Endometrial microvascular endothelial cells (primary cell): ENCODE measurements around the gene FAM149A. TPM values are rescaled to one million over a fixed set of nuclear protein-coding genes. Genes with fewer than 3 reads are reported as not detected.

Experiments used
- in situ Hi-C: cut with HindIII; loops from 2 replicates; pipeline ENCODE4 v1.10.0; 2017; ENCODE audit warnings: low sequenced_read_pairs, low pct_unique_long_range_greater_than_20kb; ENCODE audit errors: inconsistent ontology term
- total RNA-seq: library from RNA; depleted of rRNA; stranded (reverse); fragments of >200 nt; gene quantifications from one replicate; pipeline ENCODE4 v1.2.3, GENCODE V29; 2015; ENCODE audit errors: inconsistent ontology term

Gene FAM149A
- total RNA-seq, 1 donor from 2014 or later, result not detected

- in situ Hi-C loops, result no loop called here
These were observed 44.0 kb downstream of the FAM149A start for GRCh38 chr4:186148336-186148975.

- in situ Hi-C loops, result no loop called here
These were observed 45.4 kb downstream of the FAM149A start for GRCh38 chr4:186149872-186150271.

GRCh38 chr4:186150926-186151325, 46.4 kb downstream of the FAM149A start:
- in situ Hi-C loops, result no loop called here

GRCh38 chr4:186151499-186151898, 47.0 kb downstream of the FAM149A start:
- in situ Hi-C loops, result no loop called here

- in situ Hi-C loops, result no loop called here
These were observed 53.7 kb downstream of the FAM149A start for GRCh38 chr4:186158021-186158813.

GRCh38 chr4:186158966-186159365, 54.5 kb downstream of the FAM149A start:
- in situ Hi-C loops, result no loop called here

GRCh38 chr4:186159613-186160012, 55.1 kb downstream of the FAM149A start:
- in situ Hi-C loops, result no loop called here

- in situ Hi-C loops, result no loop called here
These were observed 56.6 kb downstream of the FAM149A start for GRCh38 chr4:186161138-186161537.

- in situ Hi-C loops, result no loop called here
These were observed 62.5 kb downstream of the FAM149A start for GRCh38 chr4:186166852-186167512.

GRCh38 chr4:186167605-186168004, 63.1 kb downstream of the FAM149A start:
- in situ Hi-C loops, result no loop called here

GRCh38 chr4:186168750-186169149, 64.2 kb downstream of the FAM149A start:
- in situ Hi-C loops, result no loop called here

GRCh38 chr4:186169333-186169944, 64.9 kb downstream of the FAM149A start:
- in situ Hi-C loops, result no loop called here

GRCh38 chr4:186169945-186170802, 65.7 kb downstream of the FAM149A start:
- in situ Hi-C loops, result no loop called here

- in situ Hi-C loops, result no loop called here
These were observed 66.5 kb downstream of the FAM149A start for GRCh38 chr4:186170966-186171365.

GRCh38 chr4:186172546-186172945, 68.0 kb downstream of the FAM149A start:
- in situ Hi-C loops, result no loop called here

GRCh38 chr4:186188107-186188506, 83.6 kb downstream of the FAM149A start:
- in situ Hi-C loops, result no loop called here

- in situ Hi-C loops, result no loop called here
These were observed 85.2 kb downstream of the FAM149A start for GRCh38 chr4:186189656-186190055.

GRCh38 chr4:186190581-186191199, 86.2 kb downstream of the FAM149A start:
- in situ Hi-C loops, result no loop called here
